ENCODE measurements around the gene AMZ2. TPM values are rescaled to one million over a fixed set of nuclear protein-coding genes. Genes with fewer than 3 reads are reported as not detected.
A peak's percentile ranks its signal among the peaks of the same experiment; 100 is the strongest.

The AMZ2 gene
- total RNA-seq, 1 experiment from 2014 or later: 54.6 TPM

DNA sequence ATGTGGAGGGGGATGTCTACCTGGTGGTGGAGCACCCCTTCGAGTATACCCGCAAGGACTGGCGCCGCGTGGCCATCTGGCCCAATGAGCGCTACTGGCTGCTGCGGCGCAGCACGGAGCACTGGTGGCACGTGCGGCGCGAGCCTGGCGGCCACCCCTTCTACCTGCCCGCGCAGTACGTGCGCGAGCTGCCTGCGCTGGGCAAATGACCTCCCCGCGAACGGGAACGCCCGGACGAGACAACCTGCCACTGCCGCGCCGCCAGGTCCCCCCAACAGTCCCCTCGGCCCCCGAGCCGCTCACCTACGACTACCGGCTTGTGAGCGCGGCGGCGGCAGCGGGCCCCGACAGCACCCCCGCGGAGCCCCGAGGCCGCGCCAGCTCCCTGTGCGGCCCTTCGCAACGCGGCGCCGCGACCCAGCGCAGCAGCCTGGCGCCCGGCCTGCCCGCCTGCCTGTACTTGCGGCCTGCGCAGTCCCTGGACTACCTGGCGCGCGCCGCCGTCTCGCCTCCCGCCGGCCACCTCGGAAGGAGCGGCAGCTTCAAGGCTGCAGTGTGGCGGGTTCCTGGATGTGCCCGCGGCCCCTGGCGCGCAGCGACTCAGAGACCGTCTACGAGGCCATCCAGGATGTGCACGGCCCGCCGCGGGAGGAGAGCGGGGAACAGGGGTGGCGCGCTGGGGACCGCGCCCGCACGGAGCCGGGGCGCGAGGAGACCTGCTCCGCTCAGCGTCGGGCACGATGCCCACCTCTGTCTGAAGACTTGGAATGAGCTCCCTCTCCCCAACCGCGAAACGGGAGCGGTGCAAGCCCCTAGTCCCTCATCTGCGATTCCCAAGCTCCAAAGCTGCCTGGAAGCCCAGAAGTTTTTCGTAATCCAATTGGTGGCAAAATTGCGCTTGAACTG is 48.7 kb upstream of the AMZ2 start:
- POLR2A ChIA-PET: no interaction called here
- no peaks in the 10 kb centered on the region for H3K36me3 Mint-ChIP-seq
- H3K9me3 Mint-ChIP-seq: no peaks in the 10 kb centered on the region
- CTCF ChIA-PET: interaction anchor here (1.1 to 4.4 kb wide), 11 partner anchors 9 to 233 kb away, joined by 3 to 59 read pairs (median 10); partner anchors contain the start of gene AMZ2
- H3K4me3 Mint-ChIP-seq: peak overlapping the region; percentile 69
- no peak overlapping the region for H3K27ac Mint-ChIP-seq
- peak; percentile 6 for ATAC-seq
- DNase-seq (ENCODE audit: low spot score): peak; percentile 58
- H3K27me3 Mint-ChIP-seq (ENCODE audit: low read depth): peaks cover 100% of the 10 kb centered on the region
- H3K4me1 Mint-ChIP-seq: peaks cover 29% of the 10 kb centered on the region
- TF ChIP-seq, protein P1, sequence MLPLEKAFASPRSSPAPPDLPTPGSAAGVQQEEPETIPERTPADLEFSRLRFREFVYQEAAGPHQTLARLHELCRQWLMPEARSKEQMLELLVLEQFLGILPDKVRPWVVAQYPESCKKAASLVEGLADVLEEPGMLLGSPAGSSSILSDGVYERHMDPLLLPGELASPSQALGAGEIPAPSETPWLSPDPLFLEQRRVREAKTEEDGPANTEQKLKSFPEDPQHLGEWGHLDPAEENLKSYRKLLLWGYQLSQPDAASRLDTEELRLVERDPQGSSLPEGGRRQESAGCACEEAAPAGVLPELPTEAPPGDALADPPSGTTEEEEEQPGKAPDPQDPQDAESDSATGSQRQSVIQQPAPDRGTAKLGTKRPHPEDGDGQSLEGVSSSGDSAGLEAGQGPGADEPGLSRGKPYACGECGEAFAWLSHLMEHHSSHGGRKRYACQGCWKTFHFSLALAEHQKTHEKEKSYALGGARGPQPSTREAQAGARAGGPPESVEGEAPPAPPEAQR (CRISPR knock-in tag; IDR thresholded peaks at IDR 0.05): no peak
- TF ChIP-seq ESRRA (CRISPR knock-in tag; IDR thresholded peaks at IDR 0.05; ENCODE audit: borderline replicate concordance): peak; percentile 83; the same call in 1 of the 2 replicates
- no peak for TF ChIP-seq HMGA2 (CRISPR knock-in tag; IDR thresholded peaks at IDR 0.05)
- peak; percentile 66; the same call in 1 of the 2 replicates for TF ChIP-seq NR2C2 (CRISPR knock-in tag; IDR thresholded peaks at IDR 0.05)
- TF ChIP-seq, protein P2, sequence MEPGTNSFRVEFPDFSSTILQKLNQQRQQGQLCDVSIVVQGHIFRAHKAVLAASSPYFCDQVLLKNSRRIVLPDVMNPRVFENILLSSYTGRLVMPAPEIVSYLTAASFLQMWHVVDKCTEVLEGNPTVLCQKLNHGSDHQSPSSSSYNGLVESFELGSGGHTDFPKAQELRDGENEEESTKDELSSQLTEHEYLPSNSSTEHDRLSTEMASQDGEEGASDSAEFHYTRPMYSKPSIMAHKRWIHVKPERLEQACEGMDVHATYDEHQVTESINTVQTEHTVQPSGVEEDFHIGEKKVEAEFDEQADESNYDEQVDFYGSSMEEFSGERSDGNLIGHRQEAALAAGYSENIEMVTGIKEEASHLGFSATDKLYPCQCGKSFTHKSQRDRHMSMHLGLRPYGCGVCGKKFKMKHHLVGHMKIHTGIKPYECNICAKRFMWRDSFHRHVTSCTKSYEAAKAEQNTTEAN (CRISPR knock-in tag; IDR thresholded peaks at IDR 0.05): peak; percentile 52; the same call in 1 of the 2 replicates
- TF ChIP-seq, protein P3, sequence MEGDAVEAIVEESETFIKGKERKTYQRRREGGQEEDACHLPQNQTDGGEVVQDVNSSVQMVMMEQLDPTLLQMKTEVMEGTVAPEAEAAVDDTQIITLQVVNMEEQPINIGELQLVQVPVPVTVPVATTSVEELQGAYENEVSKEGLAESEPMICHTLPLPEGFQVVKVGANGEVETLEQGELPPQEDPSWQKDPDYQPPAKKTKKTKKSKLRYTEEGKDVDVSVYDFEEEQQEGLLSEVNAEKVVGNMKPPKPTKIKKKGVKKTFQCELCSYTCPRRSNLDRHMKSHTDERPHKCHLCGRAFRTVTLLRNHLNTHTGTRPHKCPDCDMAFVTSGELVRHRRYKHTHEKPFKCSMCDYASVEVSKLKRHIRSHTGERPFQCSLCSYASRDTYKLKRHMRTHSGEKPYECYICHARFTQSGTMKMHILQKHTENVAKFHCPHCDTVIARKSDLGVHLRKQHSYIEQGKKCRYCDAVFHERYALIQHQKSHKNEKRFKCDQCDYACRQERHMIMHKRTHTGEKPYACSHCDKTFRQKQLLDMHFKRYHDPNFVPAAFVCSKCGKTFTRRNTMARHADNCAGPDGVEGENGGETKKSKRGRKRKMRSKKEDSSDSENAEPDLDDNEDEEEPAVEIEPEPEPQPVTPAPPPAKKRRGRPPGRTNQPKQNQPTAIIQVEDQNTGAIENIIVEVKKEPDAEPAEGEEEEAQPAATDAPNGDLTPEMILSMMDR (IDR thresholded peaks at IDR 0.05): no peak
- TF ChIP-seq OVOL2 (CRISPR knock-in tag; IDR thresholded peaks at IDR 0.05; ENCODE audit: borderline replicate concordance): no peak
- peak; percentile 67 for TF ChIP-seq FOXP1 (CRISPR knock-in tag; IDR thresholded peaks at IDR 0.05; ENCODE audit: borderline replicate concordance)
- no peak for TF ChIP-seq ZNF281 (CRISPR knock-in tag; IDR thresholded peaks at IDR 0.05)
- no peak for TF ChIP-seq EMX1 (CRISPR knock-in tag; IDR thresholded peaks at IDR 0.05)
- TF ChIP-seq MYBL2 (CRISPR knock-in tag; IDR thresholded peaks at IDR 0.05): peak; percentile 45; the same call in 1 of the 2 replicates
- no peak for TF ChIP-seq CBFB (CRISPR knock-in tag; IDR thresholded peaks at IDR 0.05; ENCODE audit: low read depth)
- TF ChIP-seq ELF4 (CRISPR knock-in tag; IDR thresholded peaks at IDR 0.05; ENCODE audit: low read depth): no peak
- no peak for TF ChIP-seq GRHL2 (CRISPR knock-in tag; IDR thresholded peaks at IDR 0.05; ENCODE audit: insufficient replicate concordance, severe bottlenecking)
- TF ChIP-seq CDX4 (CRISPR knock-in tag; IDR thresholded peaks at IDR 0.05; ENCODE audit: borderline replicate concordance): no peak
- TF ChIP-seq TEAD4 (CRISPR knock-in tag; IDR thresholded peaks at IDR 0.05): no peak
- TF ChIP-seq, protein P4, sequence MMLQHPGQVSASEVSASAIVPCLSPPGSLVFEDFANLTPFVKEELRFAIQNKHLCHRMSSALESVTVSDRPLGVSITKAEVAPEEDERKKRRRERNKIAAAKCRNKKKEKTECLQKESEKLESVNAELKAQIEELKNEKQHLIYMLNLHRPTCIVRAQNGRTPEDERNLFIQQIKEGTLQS (CRISPR knock-in tag; conservative IDR thresholded peaks at IDR 0.05): no peak
- TF ChIP-seq, protein P5, sequence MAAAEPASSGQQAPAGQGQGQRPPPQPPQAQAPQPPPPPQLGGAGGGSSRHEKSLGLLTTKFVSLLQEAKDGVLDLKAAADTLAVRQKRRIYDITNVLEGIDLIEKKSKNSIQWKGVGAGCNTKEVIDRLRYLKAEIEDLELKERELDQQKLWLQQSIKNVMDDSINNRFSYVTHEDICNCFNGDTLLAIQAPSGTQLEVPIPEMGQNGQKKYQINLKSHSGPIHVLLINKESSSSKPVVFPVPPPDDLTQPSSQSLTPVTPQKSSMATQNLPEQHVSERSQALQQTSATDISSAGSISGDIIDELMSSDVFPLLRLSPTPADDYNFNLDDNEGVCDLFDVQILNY (CRISPR knock-in tag; IDR thresholded peaks at IDR 0.05): no peak; the same call in 1 of the 2 replicates
- peak; percentile 30; the same call in 1 of the 2 replicates for TF ChIP-seq SMAD3 (CRISPR knock-in tag; IDR thresholded peaks at IDR 0.05; ENCODE audit: borderline replicate concordance)
- 0 out of 2 replicates have a peak, but pooled peaks have one; percentile 42 for TF ChIP-seq USF1 (CRISPR knock-in tag; IDR thresholded peaks at IDR 0.05)
- TF ChIP-seq TP53 (CRISPR knock-in tag; IDR thresholded peaks at IDR 0.05): no peak
- TF ChIP-seq SMAD4 (CRISPR knock-in tag; IDR thresholded peaks at IDR 0.05): no peak
- TF ChIP-seq, protein P6, sequence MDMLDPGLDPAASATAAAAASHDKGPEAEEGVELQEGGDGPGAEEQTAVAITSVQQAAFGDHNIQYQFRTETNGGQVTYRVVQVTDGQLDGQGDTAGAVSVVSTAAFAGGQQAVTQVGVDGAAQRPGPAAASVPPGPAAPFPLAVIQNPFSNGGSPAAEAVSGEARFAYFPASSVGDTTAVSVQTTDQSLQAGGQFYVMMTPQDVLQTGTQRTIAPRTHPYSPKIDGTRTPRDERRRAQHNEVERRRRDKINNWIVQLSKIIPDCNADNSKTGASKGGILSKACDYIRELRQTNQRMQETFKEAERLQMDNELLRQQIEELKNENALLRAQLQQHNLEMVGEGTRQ (CRISPR knock-in tag; IDR thresholded peaks at IDR 0.05): 0 out of 2 replicates have a peak, but pooled peaks have one; percentile 18
- no peak for TF ChIP-seq ZNF232 (CRISPR knock-in tag; IDR thresholded peaks at IDR 0.05)
- no peak for TF ChIP-seq NR3C1 (CRISPR knock-in tag; conservative IDR thresholded peaks at IDR 0.05; ENCODE audit: low read depth)

Data from WTC11 (cell line).